GM12878 (cell line): ENCODE results near the gene NOL4L. TPM values are rescaled to one million over a fixed set of nuclear protein-coding genes. Genes with fewer than 3 reads are reported as not detected.

Experiments
- ATAC-seq: fragments of 200-7000 bp; cut with Tn5 transposase; 3 replicates; pipeline ENCODE4 v1.9.1; 2020; ENCODE audit warnings: mild to moderate bottlenecking, moderate library complexity
- BruUV-seq: library from RNA; stranded (reverse); fragments of 400-500 nt; replicated peaks from 2 replicates; lab custom pipeline; 2021; lab: Mats Ljungman, UMichigan
- CTCF ChIA-PET: fragments of 300-600 bp; sonication (Branson Sonifier 250); formaldehyde crosslinking; extraction: SDS; loops from one replicate; lab custom pipeline; 2021; ENCODE audit warnings: inconsistent platforms; lab: Yijun Ruan, JAX
- POLR2A ChIA-PET: fragments of 350-600 bp; formaldehyde crosslinking; extraction: SDS; loops from one replicate; lab custom pipeline; 2021; ENCODE audit warnings: inconsistent platforms; lab: Charles Lee
- RAD21 ChIA-PET: fragments of 300-600 bp; sonication (Branson Sonifier 250); formaldehyde crosslinking; loops from one replicate; lab custom pipeline; 2023; ENCODE audit warnings: antibody characterized with exemption; ENCODE audit not compliant: unreplicated experiment; lab: Charles Lee
- SMC1A ChIA-PET: fragments of 300-600 bp; sonication (Branson Sonifier 250); formaldehyde crosslinking; loops from one replicate; lab custom pipeline; 2023; ENCODE audit not compliant: unreplicated experiment, uncharacterized antibody; lab: Charles Lee
- DNase-seq: peaks from one replicate; pipeline ENCODE4 v3.0.0-alpha.2; 2011; ENCODE audit warnings: low read depth, low spot score
- FAIRE-seq: peaks from 3 replicates; lab custom pipeline; 2011; peaks lifted over from hg19 to GRCh38; lab: Jason Lieb, UNC
- H2AFZ ChIP-seq: 2 replicates; pipeline ENCODE4 v1.6.0; 2011; ENCODE audit warnings: low read depth, low read length, control low read depth; ENCODE audit not compliant: control insufficient read depth
- H3K27ac ChIP-seq: 2 replicates; pipeline ENCODE4 v1.5.1; 2011; ENCODE audit warnings: control low read depth; ENCODE audit not compliant: control insufficient read depth, insufficient read depth
- H3K27me3 ChIP-seq, 2 experiments: replicated peaks in 1 of 2; 2 replicates each; pipeline versions ENCODE4 v1.6.0 to v1.6.1; 2011; ENCODE audit warnings: low read length in 1 of 2; ENCODE audit not compliant: control insufficient read depth in 2 of 2, insufficient read depth in 2 of 2
- H3K36me3 ChIP-seq, 2 experiments: 2 replicates each; pipeline ENCODE4 v1.5.1; 2011; ENCODE audit warnings: low read length in 1 of 2; ENCODE audit not compliant: control insufficient read depth in 2 of 2, insufficient read depth in 2 of 2
- H3K4me1 ChIP-seq: 2 replicates; pipeline ENCODE4 v1.6.1; 2011; ENCODE audit warnings: mild to moderate bottlenecking, low read length, moderate library complexity, mixed read lengths; ENCODE audit not compliant: control insufficient read depth, insufficient read depth
- H3K4me2 ChIP-seq: 2 replicates; pipeline ENCODE4 v1.6.0; 2011; ENCODE audit warnings: control low read depth; ENCODE audit not compliant: control insufficient read depth, insufficient read depth
- H3K4me3 ChIP-seq: fragments of 200-600 bp; sonication (generic); 2 replicates; pipeline ENCODE4 v1.5.1; 2016
- H3K79me2 ChIP-seq: 2 replicates; pipeline ENCODE4 v1.6.0; 2011; ENCODE audit warnings: low read length; ENCODE audit not compliant: control insufficient read depth, insufficient read depth
- H3K9ac ChIP-seq: 2 replicates; pipeline ENCODE4 v1.8.0; 2011; ENCODE audit warnings: low read length, control low read depth, mixed read lengths; ENCODE audit not compliant: control insufficient read depth, insufficient read depth
- H3K9me3 ChIP-seq: replicated peaks from 3 replicates; pipeline ENCODE4 v1.5.1; 2011; ENCODE audit warnings: mild to moderate bottlenecking, low read length; ENCODE audit not compliant: control insufficient read depth, insufficient read depth
- H4K20me1 ChIP-seq: 2 replicates; pipeline ENCODE4 v1.6.0; 2011; ENCODE audit not compliant: control insufficient read depth, insufficient read depth
- ATF7 ChIP-seq: fragments of 450-650 bp; IDR thresholded peaks from 2 replicates; pipeline ENCODE4 v1.6.1; 2016; ENCODE audit warnings: low read depth, mild to moderate bottlenecking
- CEBPB ChIP-seq, 2 experiments: fragments of 150-350 bp in 1 of 2; IDR thresholded peaks; 2 replicates each; pipeline ENCODE4 v1.6.1; 2012 to 2014; ENCODE audit warnings: low read depth in 2 of 2, low read length in 2 of 2, borderline replicate concordance in 1 of 2, inconsistent platforms in 1 of 2
- DPF2 ChIP-seq: fragments of 450-650 bp; IDR thresholded peaks from 2 replicates; pipeline ENCODE4 v1.6.1; 2017; ENCODE audit warnings: mild to moderate bottlenecking
- LARP7 ChIP-seq: fragments of 450-650 bp; IDR thresholded peaks from 2 replicates; pipeline ENCODE4 v1.6.1; 2017; ENCODE audit warnings: mild to moderate bottlenecking
- MTA2 ChIP-seq: fragments of 450-650 bp; IDR thresholded peaks from 2 replicates; pipeline ENCODE4 v1.6.1; 2016; ENCODE audit warnings: low read depth, mild to moderate bottlenecking, moderate library complexity
- PBX3 ChIP-seq: IDR thresholded peaks from 2 replicates; pipeline ENCODE4 v1.6.1; 2011; ENCODE audit warnings: mild to moderate bottlenecking, low read depth, low read length, moderate library complexity; ENCODE audit not compliant: insufficient replicate concordance
- POLR2AphosphoS2 ChIP-seq: IDR thresholded peaks from 2 replicates; pipeline ENCODE4 v1.6.1; 2011; ENCODE audit warnings: low read depth, mild to moderate bottlenecking, low read length, improper control_type of control experiment, moderate library complexity
- RAD21 ChIP-seq: IDR thresholded peaks from 2 replicates; pipeline ENCODE4 v1.6.1; 2011; ENCODE audit warnings: mild to moderate bottlenecking, low read depth, low read length, moderate library complexity; ENCODE audit not compliant: insufficient read depth
- RELA ChIP-seq: fragments of 450-650 bp; IDR thresholded peaks from 2 replicates; pipeline ENCODE4 v1.8.0; 2014; ENCODE audit warnings: borderline replicate concordance; ENCODE audit not compliant: partially characterized antibody
- SREBF2 ChIP-seq: IDR thresholded peaks from 2 replicates; pipeline ENCODE4 v1.6.1; 2012; ENCODE audit warnings: mild to moderate bottlenecking, low read length
- TARDBP ChIP-seq: IDR thresholded peaks from 2 replicates; pipeline ENCODE4 v1.6.1; 2016; ENCODE audit warnings: borderline replicate concordance
- YBX1 ChIP-seq: fragments of 450-650 bp; IDR thresholded peaks from 2 replicates; pipeline ENCODE4 v1.6.1; 2016; ENCODE audit warnings: antibody characterized with exemption
- ZNF384 ChIP-seq: IDR thresholded peaks from 2 replicates; pipeline ENCODE4 v1.6.1; 2012; ENCODE audit warnings: low read depth, mild to moderate bottlenecking, low read length, improper control_type of control experiment, borderline replicate concordance
- ZNF687 ChIP-seq: fragments of 450-650 bp; IDR thresholded peaks from 2 replicates; pipeline ENCODE4 v1.6.1; 2017; ENCODE audit warnings: mild to moderate bottlenecking, moderate library complexity
- WGBS: methylation state at CpG from one replicate; pipeline ENCODE4 v1.1.6; 2016; ENCODE audit warnings: low lambda C conversion rate; ENCODE audit not compliant: insufficient replicate concordance, insufficient coverage; ENCODE audit errors: missing lambda C conversion rate; 5-methylcytosine and 5-hydroxymethylcytosine counted together
- in situ Hi-C: fragments of 300-500 bp; cut with MboI; formaldehyde crosslinking; loops from 9 replicates; pipeline ENCODE4 v1.14.3; 2018; ENCODE audit warnings: mixed read lengths
- intact Hi-C: fragments of 100-400 bp; cut with micrococcal nuclease; formaldehyde crosslinking; loops from one replicate; pipeline ENCODE4 v1.14.2; 2022; ENCODE audit not compliant: unreplicated experiment
- polyA plus RNA-seq, 11 experiments: library from polyadenylated mRNA; depleted of rRNA in 4 of 11; unstranded in 6 of 11; stranded (reverse) in 5 of 11; fragments of >200 nt; fragmentation: Nextera tagmentation in 4 of 11; fragmentation: Illumina TruSeq in 1 of 11; extraction: Ambion mirVana in 4 of 11; extraction: Trizol in 1 of 11; gene quantifications; 1 replicate in 1 of 11; 2 replicates in 10 of 11; pipeline versions ENCODE4 v1.2.1 to v1.2.3, GENCODE V29; 2011 to 2016; ENCODE audit warnings: inconsistent platforms in 2 of 11, missing spikeins in 2 of 11, low read depth in 1 of 11
- total RNA-seq, 4 experiments: library from RNA; depleted of rRNA in 3 of 4; stranded (reverse); fragments of >200 nt in 3 of 4; fragmentation: Illumina TruSeq in 1 of 4; extraction: Trizol in 1 of 4; gene quantifications; 2 replicates each; pipeline versions ENCODE4 v1.2.1 to v1.2.3, GENCODE V29; 2013 to 2021

The NOL4L gene
- total and polyA plus RNA-seq, 10 of the 15 experiments (the other 5 are each of a cell fraction or from before 2014, with no cell fraction given) = 2.3 to 24.0 (median 8.0) TPM

GRCh38 chr20:32497589-32498224 lies 87.4 kb downstream of the NOL4L start (continued):
- TF ChIP-seq POLR2AphosphoS2 = no peak

GRCh38 chr20:32496811-32497533 lies 88.2 kb downstream of the NOL4L start:
- no peak for ATAC-seq
- H4K20me1 ChIP-seq = no peaks in the 10 kb centered on the region
- H3K9ac ChIP-seq = no peak overlapping the region
- FAIRE-seq = no peak
- H3K36me3 ChIP-seq = no peaks in the 10 kb centered on the region
- POLR2A ChIA-PET = no interaction called here
- DNase-seq = no peak
- WGBS = 70% methylated on average over 11 of the region's 11 CpGs
- CTCF ChIA-PET = interaction anchor here (1.1 to 2.5 kb wide), 4 partner anchors 11 to 155 kb away, joined by 5 to 10 read pairs (median 6); no protein-coding TSS in a partner anchor
- no peaks in the 10 kb centered on the region for H3K79me2 ChIP-seq
- TF ChIP-seq CEBPB (IDR thresholded peaks at IDR 0.05; ENCODE audit: borderline replicate concordance in 1 of 2, low read depth in 2 of 2, low read length in 2 of 2) (no peak), SREBF2 (no peak), TARDBP (no peak), RELA (no peak), RAD21 (no peak), ZNF384 (no peak), PBX3 (no peak), DPF2 (no peak), MTA2 (no peak), LARP7 (no peak), ZNF687 (no peak), ATF7 (no peak), YBX1 (no peak)
- TF ChIP-seq, all 136 proteins: peak for 0
- H3K4me3 ChIP-seq = no peak overlapping the region
- intact Hi-C loops = no loop called here
- H3K27ac ChIP-seq = no peak overlapping the region
- no peaks in the 10 kb centered on the region for H3K9me3 ChIP-seq
- ChIA-PET SMC1A (interaction anchor here (1.5 to 1.6 kb wide), 2 partner anchors 12 to 131 kb away, joined by 3 read pairs; no protein-coding TSS in a partner anchor), RAD21 (interaction anchor here (0.7 to 0.9 kb wide), 2 partner anchors 30 to 81 kb away, joined by 3 read pairs; no protein-coding TSS in a partner anchor)
- no peak overlapping the region for H2AFZ ChIP-seq
- no peaks in the 10 kb centered on the region for H3K4me1 ChIP-seq
- no peak overlapping the region for H3K4me2 ChIP-seq
- no peaks in the 10 kb centered on the region for H3K27me3 ChIP-seq
- no TSS peak for BruUV-seq
- in situ Hi-C loops = no loop called here
